GM18861 (cell line): ENCODE data around the gene MYO3B.

Source experiments
- ATAC-seq: cut with Tn5 transposase; IDR thresholded peaks from one replicate; pipeline ENCODE4 v1.9.1; 2021; ENCODE audit not compliant: unreplicated experiment

Gene MYO3B

DNA sequence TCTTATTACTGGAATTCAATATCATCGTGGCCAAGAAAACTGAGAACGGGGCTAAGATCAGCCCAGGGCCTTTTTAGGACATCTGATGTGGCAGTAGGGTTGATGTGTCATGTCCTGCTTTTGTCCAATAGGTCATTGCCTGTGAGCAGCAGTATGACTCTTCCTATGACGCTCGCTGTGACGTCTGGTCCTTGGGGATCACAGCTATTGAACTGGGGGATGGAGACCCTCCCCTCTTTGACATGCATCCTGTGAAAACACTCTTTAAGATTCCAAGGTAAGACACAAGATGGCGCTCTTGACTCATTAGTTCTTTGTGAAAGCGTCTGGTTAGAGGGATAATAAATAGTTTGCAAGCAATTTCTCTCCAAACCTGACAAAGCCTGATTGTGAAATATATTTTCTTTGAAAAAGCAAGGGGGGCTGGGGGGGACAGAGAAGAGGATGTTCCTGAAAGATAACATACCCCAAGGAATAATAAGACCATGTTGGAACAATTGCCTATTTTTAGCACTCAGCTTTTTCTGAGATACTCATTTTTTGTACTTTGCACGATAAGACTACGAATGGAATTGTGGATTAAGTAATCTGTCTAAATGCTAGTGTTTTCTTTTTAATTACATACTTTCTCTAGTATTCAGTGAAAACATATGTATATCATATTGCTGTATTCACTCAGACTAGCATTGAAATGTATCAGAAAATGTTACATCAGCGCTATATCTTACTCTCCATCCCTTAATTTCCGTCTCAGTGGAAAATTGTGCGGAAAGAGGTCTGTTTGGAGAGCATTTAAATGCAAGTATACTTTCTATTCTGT is 58.1 kb downstream of the MYO3B start:
- ATAC-seq = no peak

DNA sequence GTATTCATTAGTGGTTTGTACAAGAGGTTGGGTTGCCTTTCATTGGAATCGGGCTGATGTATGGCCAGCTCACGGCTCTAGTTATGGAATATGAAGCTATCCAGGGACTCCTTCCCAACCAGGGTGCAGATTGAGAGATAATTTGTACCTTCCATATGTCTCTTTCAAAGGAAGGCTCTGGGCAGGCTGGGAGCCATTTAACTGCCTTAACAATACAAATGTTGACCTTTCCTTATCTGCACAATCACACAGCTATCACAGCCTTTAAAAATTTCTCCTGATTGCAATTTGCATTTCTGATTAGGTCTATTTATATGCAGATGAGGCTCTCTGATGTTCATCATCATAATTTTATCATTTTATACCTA is 58.7 kb downstream of the MYO3B start:
- no peak for ATAC-seq

DNA sequence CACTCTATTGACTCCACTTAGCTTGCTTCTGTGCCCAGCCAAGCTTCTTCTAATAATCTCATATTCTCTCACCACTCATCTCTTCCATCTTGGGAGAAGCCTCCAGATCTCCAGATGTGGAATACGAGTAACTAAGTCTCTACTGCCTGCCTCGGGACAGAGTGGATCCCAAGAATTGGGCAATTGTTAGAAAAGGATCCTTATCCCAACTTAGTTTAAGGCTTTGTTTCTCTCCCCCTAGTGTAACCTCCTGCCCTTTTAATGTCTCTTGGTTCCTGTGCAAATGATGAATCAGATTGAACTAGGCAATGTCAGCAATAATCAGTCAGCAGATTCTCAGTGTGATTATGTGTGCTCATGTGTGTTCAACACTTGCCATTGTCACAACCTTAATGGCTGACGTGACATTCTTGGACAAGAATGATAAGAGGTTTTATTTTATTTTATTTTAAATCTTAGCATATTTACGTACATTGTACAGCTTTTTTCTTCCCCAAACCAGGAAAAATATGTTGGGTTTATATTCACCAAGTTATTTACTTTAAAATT is 59.7 kb downstream of the MYO3B start:
- no peak for ATAC-seq

DNA sequence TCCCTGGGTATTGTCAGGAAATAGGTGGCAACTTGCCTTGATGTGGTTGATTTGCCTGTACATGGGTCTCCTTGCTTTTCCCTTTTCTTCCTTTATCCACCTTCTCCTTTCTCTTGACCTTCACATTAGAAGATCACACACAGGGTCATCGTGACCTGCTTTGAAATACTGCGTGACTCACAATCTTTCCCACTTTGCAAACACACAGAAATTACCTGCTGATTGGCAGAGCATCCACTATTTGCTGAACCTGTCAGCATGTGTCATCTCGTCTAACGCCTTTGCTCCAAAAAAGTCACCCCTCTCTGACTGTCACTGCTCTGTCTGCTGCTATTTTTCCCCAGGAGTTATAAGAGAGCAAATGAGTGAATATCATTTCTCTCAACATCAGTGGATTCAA is 60.8 kb downstream of the MYO3B start:
- ATAC-seq = no peak

DNA sequence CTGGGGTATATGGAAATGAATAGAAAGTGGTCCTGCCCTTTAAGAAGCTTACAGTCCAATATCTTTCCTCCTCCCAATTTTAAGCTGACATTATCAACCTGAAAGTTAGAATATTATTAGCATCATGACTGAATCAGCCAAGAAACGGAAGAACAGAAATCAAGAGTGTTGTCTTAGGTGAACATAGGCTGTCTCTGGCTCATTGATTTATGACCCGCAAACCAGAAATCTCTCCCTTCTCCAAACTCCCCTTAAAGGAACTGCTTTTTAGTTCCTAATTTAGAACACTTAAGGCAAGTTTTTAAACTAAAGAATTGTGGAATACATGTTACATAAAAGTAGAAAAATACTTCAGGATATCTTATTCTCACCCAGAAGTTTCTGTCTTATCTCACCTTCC is 62.7 kb downstream of the MYO3B start:
- no peak for ATAC-seq

DNA sequence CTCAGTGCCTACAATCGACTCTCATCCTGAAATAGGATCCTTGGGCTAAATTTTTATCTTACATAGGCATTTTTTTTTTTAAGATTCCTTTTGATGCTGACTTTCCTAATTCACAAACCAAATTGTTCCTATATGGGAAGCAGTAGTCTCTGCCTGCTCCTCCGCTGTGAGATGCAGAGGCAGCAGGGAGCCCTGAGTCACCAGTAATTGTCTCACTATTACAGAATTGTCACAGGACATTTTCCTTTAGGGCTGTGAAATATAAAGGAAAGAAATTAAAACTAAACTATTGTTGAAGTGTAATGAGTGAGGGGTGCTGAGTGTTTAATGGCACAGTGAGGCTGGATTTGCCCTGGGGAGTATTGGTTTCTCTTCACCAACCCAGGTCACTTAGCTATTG is 63.8 kb downstream of the MYO3B start:
- no peak for ATAC-seq

DNA sequence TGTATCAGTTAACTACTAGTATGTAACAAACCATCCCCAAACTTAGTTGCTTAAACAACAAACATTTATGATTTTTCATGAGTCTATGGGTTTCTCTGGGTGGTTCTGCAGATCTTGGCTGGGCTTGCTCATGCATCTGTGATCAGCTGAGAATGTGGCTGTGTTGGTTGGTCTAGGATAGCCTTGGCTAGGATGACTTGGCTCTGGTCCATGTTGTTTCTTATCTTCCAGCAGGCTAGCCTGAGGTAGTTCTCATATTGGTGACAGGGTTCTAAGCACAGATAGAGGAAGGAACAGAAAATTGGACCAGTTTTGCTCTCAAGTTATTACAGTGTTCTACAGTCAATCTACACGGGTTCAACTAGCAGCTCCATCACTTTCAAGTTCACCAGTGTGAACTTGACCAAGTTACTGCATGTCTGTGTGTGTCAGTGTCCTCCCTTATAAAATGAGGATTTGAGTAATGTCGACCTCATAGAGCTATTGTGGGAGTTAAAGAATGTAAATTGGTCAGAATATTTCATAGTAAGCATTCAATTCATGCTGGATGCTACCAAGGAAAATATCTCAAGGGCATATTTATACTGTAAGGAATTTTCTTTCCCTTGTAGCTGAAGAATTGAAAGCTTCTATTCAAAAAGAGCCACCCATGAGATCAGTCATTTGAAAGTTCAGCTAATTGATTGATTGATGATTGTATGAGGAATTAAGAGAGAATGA is 65.3 kb downstream of the MYO3B start:
- ATAC-seq = no peak

DNA sequence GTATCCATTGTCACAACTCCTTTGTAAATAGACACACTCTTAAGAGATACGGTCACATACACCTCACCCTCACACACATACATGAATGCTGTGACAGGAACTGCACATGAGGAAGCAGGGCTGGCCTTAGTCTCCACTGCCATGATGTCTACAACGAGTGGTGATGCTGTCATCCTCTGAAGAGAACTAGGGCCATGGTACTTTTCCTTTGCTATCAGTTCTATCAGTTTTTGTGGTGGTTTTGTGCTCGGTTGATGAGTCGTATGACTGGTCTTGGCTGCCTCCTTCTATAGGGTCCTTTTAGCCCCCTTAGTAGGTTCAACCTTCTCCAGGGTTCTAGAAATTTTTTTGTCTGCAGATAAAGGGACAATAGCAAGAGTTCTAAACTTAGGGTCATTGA is 66.0 kb downstream of the MYO3B start:
- ATAC-seq = no peak

DNA sequence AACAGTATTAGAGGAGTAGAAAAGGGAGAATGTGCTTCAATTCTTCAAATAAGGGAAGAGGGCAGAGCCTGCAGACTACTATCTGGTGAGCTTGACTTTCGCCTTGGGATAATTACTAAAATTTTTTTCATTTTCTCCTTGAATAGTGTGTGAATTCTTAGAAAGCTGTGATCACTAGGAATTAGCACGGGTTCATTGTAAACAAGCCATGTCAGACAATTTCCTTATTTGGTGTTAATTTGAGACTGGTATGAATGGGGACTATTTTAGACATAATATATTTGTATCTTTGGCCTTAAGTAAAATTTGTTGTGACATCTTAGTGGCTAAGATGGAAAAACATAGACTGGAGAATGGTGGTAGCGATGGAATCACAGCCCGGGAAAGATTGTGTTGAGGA is 66.6 kb downstream of the MYO3B start:
- no peak for ATAC-seq

DNA sequence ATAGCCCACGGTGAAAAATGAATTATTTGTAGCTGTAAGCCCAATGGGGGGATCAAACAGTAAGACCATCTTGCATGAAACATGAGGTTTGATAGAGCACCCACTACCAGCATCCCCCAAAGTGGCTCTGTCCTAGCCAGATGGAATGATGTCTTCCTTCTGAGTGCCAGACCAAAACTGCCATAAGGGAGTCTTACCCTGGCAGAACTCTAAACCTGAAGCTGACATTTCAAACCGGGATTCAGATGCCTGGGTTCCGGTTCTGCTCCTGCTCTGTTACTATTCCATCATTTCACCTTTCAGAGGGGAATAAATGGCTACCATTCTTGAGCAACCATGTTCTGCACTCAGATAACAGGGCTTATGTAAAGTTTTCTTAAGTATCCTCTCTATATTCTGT is 67.4 kb downstream of the MYO3B start:
- no peak for ATAC-seq

DNA sequence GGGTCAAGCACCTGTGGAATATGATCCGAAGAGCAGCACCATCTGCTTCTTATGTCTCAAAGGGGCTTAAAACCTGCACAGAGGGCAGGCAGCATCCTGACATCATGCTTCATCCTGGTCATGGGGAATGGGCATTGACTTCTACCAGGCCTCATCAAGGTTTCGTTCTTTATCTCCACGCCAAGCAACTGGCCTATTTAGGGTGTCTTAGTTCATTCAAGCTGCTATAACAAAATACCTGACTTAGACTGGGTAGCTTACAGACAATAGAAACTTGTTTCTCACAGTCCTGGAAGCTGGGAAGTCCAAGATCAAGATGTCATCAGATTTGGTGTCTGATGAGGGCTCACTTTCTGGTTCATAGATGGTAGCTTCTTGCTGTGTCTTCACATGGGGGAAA is 69.4 kb downstream of the MYO3B start:
- no peak for ATAC-seq

DNA sequence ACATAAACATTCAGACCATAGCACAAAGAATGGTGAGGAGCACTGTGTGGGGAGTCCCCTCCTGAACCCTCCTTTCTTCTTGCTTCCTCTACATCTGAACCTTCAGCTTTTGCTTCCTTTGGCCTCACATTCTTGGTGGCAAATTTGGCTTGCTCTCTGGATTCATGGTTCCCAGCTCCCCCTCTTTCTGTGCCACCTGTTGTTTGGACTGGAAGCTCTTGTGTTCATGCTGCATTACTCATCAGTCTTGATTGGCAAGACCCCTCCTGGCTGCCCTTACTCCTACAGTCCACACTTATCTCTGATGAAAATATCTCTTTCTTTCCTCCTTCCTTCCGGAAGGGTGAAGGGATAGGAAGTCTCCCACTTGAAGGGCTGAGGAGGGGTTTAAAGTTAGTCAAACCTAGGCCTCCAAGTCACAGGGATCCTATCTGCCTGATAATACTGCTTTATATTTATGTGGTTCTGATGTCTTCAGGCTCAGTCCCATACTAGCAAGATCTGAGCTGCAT is 70.0 kb downstream of the MYO3B start:
- no peak for ATAC-seq

DNA sequence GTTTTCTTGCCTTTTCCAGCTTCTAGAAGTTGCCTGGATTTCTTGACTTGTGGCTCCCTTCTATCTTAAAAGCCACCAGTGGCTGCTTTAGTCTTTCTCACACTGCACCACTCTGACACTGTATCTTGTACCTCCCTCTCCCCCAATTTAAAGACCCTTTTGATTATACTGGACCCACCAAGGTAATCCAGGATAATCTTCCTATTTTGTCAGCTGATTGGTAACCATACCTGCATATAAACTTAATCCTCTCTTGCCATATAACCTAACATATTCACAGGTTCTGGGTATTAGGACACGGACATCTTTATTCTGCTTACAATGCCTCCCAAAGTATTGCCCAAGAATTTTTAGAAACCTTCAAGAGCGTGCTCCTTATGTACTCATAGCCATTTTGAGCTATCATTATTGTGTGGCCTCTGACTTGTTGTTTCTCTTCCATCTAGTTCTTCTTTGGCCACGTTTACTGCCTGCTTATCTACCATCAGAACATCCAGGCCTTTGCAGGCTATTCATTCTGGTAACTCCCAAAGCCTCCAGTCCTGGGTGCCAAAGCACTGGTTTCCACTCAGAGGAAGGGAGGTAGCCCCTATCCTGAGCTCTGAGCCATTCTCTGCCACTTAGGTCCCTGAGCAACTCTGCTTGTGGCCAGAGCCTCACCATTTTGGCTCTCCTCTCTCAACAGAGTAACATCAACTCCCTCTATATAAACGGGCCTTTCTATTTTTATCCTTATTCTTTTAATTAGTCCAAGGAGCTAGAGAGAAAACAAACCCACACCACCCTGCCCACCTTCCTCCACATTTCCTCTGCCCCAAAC is 70.8 kb downstream of the MYO3B start:
- no peak for ATAC-seq

DNA sequence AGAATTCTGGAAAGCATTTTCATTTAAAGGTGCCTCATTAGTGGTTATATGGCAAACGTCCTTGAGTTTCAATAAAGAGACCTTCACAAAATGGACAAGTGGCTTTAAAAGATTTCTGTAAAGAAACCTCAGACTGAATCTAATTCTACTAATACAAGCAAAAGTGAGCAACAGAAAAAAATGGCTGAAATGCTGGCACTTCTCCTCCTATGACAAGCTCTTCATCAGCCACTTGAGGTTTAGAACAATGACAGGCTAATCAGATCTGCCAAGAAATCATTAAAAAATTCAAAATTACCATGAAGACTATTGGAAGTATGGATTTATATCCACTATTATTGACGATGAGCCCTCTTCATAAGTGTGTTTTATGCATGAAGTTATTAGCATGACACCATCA is 71.8 kb downstream of the MYO3B start:
- no peak for ATAC-seq

DNA sequence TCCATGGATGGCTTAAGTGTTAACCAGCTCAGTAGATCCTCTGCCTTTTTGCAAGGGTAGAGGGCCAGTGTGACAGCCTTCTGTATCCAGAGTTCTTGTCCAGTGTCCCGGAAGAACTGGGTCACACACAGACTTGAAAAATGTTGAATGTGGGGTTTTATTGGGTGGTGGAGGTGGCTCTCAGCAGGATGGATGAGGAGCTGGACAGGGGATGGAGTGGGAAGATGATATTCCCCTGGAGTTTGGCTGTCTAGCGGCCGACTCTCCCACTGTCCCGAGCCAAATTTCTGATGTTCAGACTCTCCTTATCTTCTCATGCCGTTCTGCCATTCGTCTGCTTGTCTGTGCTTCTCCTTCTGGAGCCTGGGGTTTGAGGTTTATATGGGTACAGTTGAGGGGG is 72.6 kb downstream of the MYO3B start:
- ATAC-seq = no peak

DNA sequence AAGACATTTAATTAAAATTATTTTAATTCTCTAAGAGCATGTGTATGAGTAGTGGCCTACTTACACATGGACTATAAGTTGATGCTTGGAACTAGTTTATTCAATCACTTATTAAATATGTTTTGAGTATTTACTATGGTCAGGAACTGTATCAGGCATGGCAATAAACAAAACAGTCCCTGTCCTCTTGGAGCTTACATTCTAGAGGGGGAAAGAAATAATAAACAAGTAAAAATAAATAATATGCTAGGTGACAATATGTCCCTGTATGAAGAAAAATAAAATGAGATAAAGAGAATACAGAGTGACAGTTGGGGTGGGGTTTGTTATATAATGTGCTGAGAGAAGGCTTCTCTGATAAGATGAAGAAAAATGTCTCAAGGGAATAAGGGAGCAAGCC is 74.5 kb downstream of the MYO3B start:
- ATAC-seq = no peak

DNA sequence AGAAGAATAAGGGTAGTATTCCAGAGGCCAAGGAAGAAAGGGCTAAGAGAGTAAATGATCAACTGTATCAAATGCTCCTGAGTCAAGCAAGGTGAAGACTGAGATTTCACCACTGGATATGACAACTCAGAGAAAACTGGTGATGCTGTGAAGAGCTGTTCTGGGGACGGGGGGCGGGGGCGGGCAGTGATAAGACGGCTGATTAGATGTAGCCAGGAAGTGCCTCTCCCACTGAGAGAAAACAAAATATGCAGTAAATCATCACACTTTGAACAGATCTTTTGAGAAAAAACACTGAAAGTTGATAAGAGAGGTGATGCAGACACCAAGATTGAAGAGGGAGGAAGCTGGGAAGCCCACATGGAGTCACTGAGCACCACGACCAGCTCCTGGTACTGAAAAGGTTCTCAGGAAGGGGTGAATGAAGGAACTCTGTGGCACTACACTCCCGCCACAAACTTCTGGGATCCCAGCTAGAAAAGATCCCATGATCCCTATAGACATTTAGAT is 75.8 kb downstream of the MYO3B start:
- no peak for ATAC-seq

DNA sequence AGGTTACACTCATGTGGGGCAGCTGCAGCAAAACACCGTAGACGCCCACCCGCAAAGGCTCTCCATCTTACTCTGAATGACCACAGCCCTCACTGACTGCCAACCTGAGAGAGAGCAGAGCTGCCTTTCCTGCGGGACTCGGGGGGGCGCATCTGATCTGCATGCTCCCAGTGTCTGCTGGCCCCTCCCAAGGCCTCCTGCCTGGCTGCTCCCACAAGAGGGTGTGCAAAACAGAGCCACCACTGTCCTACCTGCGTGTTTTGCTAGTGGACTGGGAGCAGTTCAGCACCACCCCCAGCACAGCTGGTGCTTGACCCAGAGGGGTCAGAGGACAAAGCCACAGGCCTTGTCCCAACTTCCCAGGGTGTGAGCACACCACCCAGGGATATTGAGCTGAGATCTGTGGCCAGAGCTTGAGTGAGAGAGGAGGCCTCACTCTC is 76.4 kb downstream of the MYO3B start:
- ATAC-seq = no peak

DNA sequence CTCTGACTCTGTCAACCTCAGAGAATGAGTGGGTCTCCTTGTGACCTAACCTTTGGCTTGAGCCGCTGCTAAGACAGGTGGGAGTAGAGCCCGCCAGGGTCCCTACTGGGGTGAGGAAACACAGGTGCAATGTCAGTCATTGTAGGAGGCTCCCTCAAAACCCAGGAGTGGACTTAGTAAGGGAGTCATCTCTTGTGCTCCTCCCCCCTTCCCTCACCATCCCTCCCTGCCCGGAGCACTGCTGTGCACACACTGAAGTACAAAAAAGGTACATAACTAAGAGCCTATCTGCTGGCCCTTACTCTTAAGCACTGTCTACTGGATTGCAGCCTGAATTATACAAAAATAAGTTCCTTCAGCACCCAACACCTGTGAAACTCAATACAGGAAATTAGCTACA is 77.2 kb downstream of the MYO3B start:
- no peak for ATAC-seq

DNA sequence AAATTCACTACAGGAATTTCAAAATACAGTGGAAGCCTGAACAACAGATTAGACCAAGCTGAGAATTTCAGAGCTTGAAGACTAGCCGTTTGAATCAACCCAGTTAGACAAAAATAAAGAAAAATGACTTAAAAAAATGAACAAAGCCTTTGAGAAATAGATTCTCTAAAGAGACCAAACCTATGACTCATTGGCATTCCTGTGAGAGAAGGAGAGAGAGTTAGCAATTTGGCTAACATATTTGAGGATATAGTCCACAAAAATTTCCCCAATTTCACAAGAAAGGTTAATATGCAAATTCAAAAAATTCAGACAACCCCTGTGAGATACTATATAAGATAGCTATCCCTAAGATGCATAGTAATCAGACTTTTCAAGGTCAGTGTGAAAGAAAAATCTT is 78.0 kb downstream of the MYO3B start:
- ATAC-seq = no peak

DNA sequence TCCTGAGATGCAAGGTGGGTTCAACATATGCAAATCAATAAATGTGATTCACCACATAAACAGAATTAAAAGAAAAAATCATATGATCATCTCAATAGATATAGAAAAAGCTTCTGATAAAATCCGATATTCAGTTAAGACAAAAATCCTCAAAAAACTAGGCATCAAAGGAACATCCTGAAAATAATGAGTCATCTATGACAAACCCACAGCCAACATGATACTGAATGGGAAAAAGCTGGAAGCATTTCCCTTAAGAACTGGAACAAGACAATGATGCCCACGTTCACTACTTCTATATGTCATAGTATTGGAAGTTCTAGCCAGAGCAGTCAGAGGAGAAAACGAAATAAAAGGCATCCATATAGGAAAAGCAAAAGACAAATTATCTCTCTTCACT is 80.4 kb downstream of the MYO3B start:
- ATAC-seq = no peak
